Measurements from ENCODE around the gene GMPPB. TPM values are rescaled to one million over a fixed set of nuclear protein-coding genes. Genes with fewer than 3 reads are reported as not detected.

The GMPPB gene
- total RNA-seq = 10 to 100 TPM; 10.8 to 81.2 TPM
- polyA plus RNA-seq = 10 to 100 TPM; 27.5 to 64.8 TPM
- long read RNA-seq, donor 1, full-length matches to known transcripts = 6 of 6 reads
- long read RNA-seq, donor 1, partial matches to known transcripts = 0 of 6 reads
- long read RNA-seq, donor 1, other reads (novel, unspliced or antisense) = 0 of 6 reads
- long read RNA-seq, donor 2, partial matches to known transcripts = 0 of 1 reads
- long read RNA-seq, donor 2, other reads (novel, unspliced or antisense) = 0 of 1 reads
- long read RNA-seq, donor 3, partial matches to known transcripts = 0 of 3 reads
- long read RNA-seq, donor 3, other reads (novel, unspliced or antisense) = 0 of 3 reads
- long read RNA-seq, donor 4, partial matches to known transcripts = 0 of 7 reads
- long read RNA-seq, donor 4, other reads (novel, unspliced or antisense) = 0 of 7 reads
- long read RNA-seq, donor 5, transcript GMPPB-202 (9 exons, 1,582 nt) = major isoform, 5 of 6 reads
- long read RNA-seq, donor 5, partial matches to known transcripts = 0 of 6 reads
- long read RNA-seq, donor 5, other reads (novel, unspliced or antisense) = 0 of 6 reads

- Histone ChIP-seq H3K9ac (ENCODE audit: insufficient read depth in 1 of 2, low read length in 2 of 2) (peak within 1 kb of the TSS; percentile 65 to 95), H3K9me3 (ENCODE audit: control insufficient read depth in 4 of 4, insufficient read depth in 3 of 4, low read length in 3 of 4) (no peaks in the 10 kb centered on the region), H3K27me3 (ENCODE audit: control insufficient read depth in 3 of 3, insufficient read depth in 3 of 3, low read length in 2 of 3) (no peaks in the 10 kb centered on the region), H3K36me3 (ENCODE audit: control insufficient read depth in 4 of 4, insufficient read depth in 4 of 4, low read length in 4 of 4) (peaks cover 7 to 39% (median 33%) of the 10 kb centered on the region in 4 donors), H3K27ac (ENCODE audit: low read depth in 1 of 2, low read length in 1 of 2) (peak within 1 kb of the TSS; percentile 94 to 96), H3K4me1 (ENCODE audit: control insufficient read depth in 5 of 5, insufficient read depth in 5 of 5, low read length in 5 of 5) (peaks cover 0 to 25% (median 7%) of the 10 kb centered on the region in 5 donors), H3K4me3 (peak within 1 kb of the TSS; percentile 90)
- WGBS, 2 donors = 0 to 1% methylated on average over 97 to 102 of the region's 102 CpGs
- DNase-seq (peak; percentile 97 to 98 (median 98)), ATAC-seq (ENCODE audit: insufficient read depth, low FRiP score) (peak; percentile 93)
- TF ChIP-seq CTCF (IDR thresholded peaks at IDR 0.05; ENCODE audit: control extremely low read depth, extremely low read depth) = no peak
Measured at GRCh38 chr3:49723628-49724551, at the start of gene GMPPB. Gene GMPPB, minus strand, starts transcription at chr3:49723951. Its CDS starts 225 bp downstream, at chr3:49723726.

DNA sequence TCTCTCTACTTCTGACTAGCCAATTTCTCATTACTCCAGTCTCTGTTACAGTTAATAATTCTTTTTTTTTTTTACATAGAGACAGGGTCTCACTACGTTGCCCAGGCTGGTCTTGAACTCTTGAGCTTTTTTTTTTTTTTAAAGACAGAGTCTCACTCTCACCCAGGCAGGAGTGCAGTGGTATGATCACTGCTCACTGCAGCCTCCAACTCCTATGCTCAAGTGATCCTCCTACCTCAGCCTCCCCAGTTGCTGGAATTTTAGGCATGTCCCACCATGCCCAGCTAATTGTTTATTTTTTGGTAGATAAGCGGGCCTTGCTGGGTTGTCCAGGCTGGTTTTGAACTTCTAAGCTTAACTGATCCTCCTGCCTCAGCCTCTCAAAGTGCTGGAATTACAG lies 49.0 kb upstream of the GMPPB start:
- DNase-seq = no peak
- no peak for TF ChIP-seq CTCF (IDR thresholded peaks at IDR 0.05; ENCODE audit: control extremely low read depth, extremely low read depth)
- no peak for ATAC-seq (ENCODE audit: insufficient read depth, low FRiP score)
- whole genome bisulfite sequencing, 2 donors = 96 to 98% methylated on average over 2 of the region's 2 CpGs
- Histone ChIP-seq H3K4me1 (ENCODE audit: control insufficient read depth in 5 of 5, insufficient read depth in 5 of 5, low read length in 5 of 5) (peaks cover 0 to 10% (median 4%) of the 10 kb centered on the region in 5 donors), H3K36me3 (ENCODE audit: control insufficient read depth in 4 of 4, insufficient read depth in 4 of 4, low read length in 4 of 4) (peaks cover 0 to 14% (median 5%) of the 10 kb centered on the region in 4 donors), H3K27me3 (ENCODE audit: control insufficient read depth in 3 of 3, insufficient read depth in 3 of 3, low read length in 2 of 3) (no peaks in the 10 kb centered on the region), H3K27ac (ENCODE audit: low read depth in 1 of 2, low read length in 1 of 2) (no peak overlapping the region), H3K4me3 (no peak overlapping the region), H3K9me3 (ENCODE audit: control insufficient read depth in 4 of 4, insufficient read depth in 3 of 4, low read length in 3 of 4) (no peaks in the 10 kb centered on the region), H3K9ac (ENCODE audit: insufficient read depth in 1 of 2, low read length in 2 of 2) (no peak overlapping the region)

- H3K36me3 ChIP-seq (ENCODE audit: control insufficient read depth in 4 of 4, insufficient read depth in 4 of 4, low read length in 4 of 4) = peaks cover 0 to 11% (median 2%) of the 10 kb centered on the region in 4 donors
- H3K9me3 ChIP-seq (ENCODE audit: control insufficient read depth in 4 of 4, insufficient read depth in 3 of 4, low read length in 3 of 4) = no peaks in the 10 kb centered on the region
- H3K27me3 ChIP-seq (ENCODE audit: control insufficient read depth in 3 of 3, insufficient read depth in 3 of 3, low read length in 2 of 3) = no peaks in the 10 kb centered on the region
- H3K4me3 ChIP-seq = no peak overlapping the region
- no peak overlapping the region for H3K27ac ChIP-seq (ENCODE audit: low read depth in 1 of 2, low read length in 1 of 2)
- H3K9ac ChIP-seq (ENCODE audit: insufficient read depth in 1 of 2, low read length in 2 of 2) = no peak overlapping the region
- 73 to 83% methylated on average over 1 of the region's 1 CpG for WGBS, 2 donors
- DNase-seq = peak in 1 of 3 donors; percentile 5
- TF ChIP-seq CTCF (IDR thresholded peaks at IDR 0.05; ENCODE audit: control extremely low read depth, extremely low read depth) = no peak
- ATAC-seq (ENCODE audit: insufficient read depth, low FRiP score) = no peak
- H3K4me1 ChIP-seq (ENCODE audit: control insufficient read depth in 5 of 5, insufficient read depth in 5 of 5, low read length in 5 of 5) = peaks cover 0 to 10% (median 4%) of the 10 kb centered on the region in 5 donors
Measured at GRCh38 chr3:49771340-49771938, 47.7 kb upstream of the GMPPB start.
